Measurements from ENCODE around the gene TENM4.
"Not testable (repeated sequence)": the region's sequence is repeated elsewhere in the genome, so short reads cannot be mapped to it uniquely, and the experiment has no call there.

Gene TENM4

GRCh38 chr11:78828676-78829075 lies 612.2 kb downstream of the TENM4 start:
- DNase-seq: no peak

- DNase-seq: not testable (repeated sequence)
Observed at GRCh38 chr11:78827291-78827690, 613.5 kb downstream of the TENM4 start.

- DNase-seq: peak; percentile 49
Observed at GRCh38 chr11:78825591-78826020, 615.2 kb downstream of the TENM4 start.

GRCh38 chr11:78823588-78823987 lies 617.2 kb downstream of the TENM4 start:
- DNase-seq: no peak

DNA sequence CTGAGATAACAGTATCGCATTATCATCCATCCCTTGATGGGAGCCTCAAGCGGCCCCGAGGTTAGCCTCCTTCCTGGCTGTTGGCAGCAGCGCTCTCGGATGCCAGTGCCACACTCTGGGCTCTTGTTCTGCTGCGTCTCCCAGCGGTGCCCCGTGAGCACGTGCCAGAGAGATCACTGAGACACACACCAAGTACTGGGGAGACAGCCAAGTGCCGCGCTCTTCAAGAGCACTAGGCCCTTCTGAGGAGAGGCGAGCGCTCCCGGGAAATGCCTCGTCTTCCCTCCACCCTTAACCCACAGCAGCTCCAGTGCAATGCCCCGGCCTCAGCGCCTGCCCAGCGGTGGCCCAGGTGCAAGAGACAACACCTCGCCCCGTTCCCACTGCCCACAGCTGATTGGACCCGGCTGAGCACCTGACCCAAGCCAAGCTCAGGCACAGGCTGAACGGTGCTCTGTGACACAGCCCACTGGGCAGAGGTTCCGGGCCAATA lies 617.9 kb downstream of the TENM4 start:
- no peak for DNase-seq

GRCh38 chr11:78821371-78822306 lies 619.2 kb downstream of the TENM4 start:
- DNase-seq: peak; percentile 46

DNA sequence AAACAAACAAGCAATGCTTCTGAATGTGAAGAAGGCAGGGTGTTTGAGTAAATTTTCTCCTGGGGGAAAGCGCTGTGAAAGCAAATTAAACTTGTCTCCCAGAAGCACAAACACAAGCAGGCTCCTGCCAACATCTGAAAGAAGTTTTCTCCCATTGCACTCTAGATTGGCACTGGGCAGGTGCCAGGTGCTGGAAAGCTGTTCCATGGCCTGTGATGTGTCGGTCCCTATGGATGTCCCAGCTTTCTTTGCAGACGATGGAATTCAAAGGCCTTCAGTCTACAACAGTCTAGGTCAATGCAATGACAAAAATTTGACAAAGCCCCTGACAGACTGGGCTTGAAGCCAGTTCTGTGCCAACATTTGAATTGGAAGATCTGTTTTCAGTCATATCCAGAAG lies 620.1 kb downstream of the TENM4 start:
- DNase-seq: no peak

- no peak for DNase-seq
Observed at GRCh38 chr11:78818201-78818600, 622.6 kb downstream of the TENM4 start.

DNA sequence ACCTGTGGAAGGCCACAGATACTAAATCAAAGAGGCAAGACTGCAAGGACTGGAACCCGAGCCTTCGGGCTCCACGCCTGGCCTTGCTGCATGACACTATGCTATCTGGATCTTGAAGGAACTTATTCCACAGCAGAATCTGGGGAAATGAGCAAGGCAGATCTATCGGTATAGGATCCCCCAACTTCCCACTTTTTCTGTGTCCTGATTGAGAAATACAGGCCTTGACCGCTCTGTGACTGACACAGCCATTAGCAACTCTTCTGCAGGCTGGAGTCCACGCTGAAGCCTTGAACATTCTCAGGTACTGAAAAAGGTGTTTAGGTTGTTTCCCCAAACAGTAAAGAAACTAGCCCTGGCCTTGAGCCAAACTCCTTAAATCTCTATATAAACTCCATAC lies 625.0 kb downstream of the TENM4 start:
- no peak for DNase-seq

DNA sequence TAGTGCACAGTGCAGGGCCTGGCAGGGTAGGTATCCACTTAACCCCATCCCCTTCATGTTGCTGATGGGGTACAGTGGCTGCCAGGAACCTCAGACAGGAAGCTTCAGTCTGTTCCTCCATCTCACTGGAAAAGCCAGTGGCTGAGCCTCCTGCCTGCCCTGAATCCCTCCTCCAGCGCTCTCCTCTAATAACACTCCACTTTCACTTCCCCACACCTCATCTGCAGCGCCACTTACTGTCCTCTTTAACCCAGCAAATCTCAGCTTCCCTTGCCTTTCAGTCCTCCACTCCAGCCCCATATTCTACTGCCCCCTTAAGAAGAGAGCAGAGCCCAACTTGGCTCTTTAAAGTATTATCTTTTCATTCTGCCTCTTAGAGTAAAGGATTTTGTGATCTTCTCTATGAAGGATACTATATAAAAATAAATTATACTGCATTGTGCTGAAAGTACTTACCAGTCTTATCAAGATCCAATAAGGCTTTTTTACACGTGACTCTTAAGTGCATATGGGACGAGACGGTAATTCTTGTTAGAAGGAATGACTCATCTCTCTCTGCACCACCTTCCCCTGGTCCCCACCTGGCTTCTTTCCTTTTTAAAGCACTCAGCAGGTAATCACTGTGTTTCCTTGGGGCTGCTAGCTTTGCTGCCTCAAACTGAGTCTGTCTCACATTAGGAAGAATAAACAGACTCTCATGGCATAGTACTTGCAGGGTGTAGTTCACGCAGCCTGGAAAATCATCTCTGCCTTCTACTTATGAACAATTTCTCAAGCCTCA lies 628.1 kb downstream of the TENM4 start:
- no peak for DNase-seq

DNA sequence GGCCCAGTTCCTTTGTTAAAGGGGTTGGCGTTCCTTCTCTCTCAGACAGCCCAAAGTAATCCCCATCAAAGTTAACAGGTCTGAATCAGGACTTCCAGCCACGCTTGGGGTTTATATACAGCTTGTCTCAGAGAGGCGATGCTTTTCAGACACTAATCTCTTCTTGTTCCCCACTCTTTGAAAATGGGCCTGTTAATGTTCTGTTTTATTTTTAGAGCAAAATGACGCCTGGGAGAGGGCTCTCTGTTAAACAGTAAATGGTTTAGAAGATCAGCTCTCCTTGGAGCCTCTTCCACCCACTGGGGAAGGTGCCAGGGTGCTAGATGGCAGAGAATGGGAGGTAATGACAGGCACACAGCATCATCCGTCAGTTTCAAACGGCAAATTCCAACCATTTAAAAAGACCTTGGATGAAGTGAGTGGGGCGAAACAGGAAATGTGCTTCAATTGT lies 630.2 kb downstream of the TENM4 start:
- no peak for DNase-seq

DNA sequence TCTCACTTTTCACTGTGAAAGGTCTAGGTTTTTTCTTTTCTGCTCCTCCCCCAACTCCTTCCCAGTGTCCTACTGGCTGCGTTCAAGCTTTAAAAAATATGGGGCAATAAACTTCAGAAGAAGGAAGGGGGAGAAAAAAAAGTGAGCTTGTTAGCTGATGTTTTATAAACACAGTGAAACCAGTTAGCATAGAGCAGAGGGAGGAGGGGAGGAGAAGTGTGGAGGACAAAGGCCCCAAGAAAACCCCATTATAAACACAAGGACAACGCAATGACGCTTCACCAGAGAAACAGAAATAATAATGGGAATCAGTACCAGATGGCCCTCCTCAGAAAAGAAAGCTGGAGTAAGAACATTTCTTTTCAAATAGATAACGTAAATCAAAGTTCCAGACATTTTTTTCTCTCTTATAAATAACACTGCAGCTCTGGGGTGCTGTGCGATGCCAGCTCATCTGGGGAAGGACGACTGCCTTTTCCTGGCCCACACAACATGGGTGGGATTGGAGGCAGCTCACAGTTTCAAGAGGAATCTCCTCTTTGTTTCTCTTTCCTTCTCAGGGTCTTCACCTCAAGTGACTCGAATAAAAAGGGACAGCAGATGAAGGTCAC lies 630.8 kb downstream of the TENM4 start:
- peak; percentile 78 for DNase-seq

DNA sequence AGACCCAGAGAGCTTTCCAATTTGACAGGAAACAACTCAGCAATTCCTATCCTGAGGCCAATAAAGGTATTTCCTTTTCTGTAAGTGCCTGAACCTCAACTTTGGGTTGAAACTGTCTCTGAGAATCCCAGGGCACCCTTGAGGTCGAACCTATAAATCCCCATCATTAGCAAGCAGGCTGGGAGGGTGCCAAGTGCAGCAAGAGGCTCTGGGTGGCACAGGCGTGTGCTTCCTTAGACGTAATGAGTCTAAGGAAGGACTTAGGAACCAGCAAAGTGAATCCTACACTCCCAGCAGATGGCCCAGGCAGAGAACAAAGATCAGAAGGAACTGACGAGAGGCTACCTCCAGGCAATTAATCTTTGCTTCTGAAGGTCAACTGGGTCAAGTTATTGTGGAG lies 631.9 kb downstream of the TENM4 start:
- DNase-seq: no peak

DNA sequence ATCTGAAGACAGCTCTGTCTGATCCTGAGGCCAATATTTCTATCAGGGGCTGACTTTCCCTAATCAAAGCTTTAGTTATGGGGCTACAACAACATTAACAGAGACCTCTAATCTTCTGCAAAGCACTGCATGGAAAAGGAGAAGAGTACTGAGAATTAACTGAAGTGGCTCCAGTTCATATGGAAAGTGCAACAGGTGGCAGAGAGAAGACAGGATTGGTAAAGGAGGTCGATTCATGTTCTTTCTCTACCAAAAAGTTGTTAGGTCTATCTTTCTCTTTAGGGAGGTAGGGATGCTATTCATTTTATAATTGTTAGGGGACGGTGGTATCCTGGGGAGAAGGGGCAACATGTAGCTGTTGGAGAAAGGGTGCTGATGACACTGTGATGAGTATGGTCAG lies 633.5 kb downstream of the TENM4 start:
- no peak for DNase-seq

DNA sequence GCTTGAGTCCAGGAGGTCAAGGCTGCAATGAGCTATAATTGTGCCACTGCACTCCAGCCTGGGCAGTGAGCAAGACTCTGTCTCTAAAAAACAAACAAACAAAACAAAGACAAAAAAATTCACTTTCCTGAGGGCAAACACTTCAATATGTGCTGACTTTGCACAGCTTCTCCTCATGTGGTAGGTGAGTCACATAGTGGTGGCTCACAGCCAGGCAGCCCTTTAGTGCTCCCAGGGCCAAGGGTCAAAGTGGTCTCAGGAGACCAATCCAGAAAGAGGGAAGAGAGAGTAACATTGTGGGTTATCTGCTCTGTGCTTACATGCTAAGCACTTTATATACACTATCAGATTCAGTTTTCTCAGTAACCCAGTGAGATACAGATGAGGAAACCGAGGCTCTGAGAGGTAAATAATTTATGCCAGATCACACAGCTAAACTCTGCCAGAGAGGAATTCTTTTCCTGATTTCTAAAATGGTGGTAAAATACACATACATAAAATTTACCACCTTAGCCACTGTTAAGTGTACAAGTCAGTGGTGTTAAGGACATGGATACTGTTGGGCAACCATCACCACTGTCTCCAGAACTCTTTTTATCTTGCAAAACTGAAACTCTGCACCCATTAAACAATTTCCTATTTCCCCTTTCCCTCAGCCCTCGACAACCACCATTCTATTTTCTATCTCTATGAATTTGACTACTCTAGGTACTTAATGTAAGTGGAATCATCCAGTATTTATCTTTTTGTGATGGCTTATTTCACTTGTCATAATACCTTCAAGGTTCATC lies 634.4 kb downstream of the TENM4 start:
- DNase-seq: peak; percentile 40

GRCh38 chr11:78804991-78805390 lies 635.8 kb downstream of the TENM4 start:
- no peak for DNase-seq

DNA sequence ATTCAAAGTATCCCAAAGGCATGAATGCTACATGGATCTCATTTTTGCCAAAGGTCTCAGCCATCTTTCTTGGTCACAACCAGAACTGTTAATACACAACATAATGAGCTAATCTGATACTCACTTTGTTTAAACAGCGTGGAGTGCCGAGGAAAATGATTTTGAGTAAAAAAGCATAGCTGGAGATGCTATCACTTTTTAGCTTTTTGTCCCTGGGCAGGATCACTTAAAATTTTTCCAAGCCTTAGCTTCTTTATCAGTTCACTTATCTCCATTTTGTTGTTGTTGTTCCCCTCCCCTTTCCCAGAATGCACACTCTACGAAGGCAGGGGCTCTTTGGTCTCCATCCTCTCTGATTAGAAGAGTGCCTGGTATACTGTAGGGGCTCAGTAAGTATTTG lies 636.8 kb downstream of the TENM4 start:
- DNase-seq: no peak

- peak; percentile 42 for DNase-seq
Observed at GRCh38 chr11:78802058-78802761, 638.6 kb downstream of the TENM4 start.

DNA sequence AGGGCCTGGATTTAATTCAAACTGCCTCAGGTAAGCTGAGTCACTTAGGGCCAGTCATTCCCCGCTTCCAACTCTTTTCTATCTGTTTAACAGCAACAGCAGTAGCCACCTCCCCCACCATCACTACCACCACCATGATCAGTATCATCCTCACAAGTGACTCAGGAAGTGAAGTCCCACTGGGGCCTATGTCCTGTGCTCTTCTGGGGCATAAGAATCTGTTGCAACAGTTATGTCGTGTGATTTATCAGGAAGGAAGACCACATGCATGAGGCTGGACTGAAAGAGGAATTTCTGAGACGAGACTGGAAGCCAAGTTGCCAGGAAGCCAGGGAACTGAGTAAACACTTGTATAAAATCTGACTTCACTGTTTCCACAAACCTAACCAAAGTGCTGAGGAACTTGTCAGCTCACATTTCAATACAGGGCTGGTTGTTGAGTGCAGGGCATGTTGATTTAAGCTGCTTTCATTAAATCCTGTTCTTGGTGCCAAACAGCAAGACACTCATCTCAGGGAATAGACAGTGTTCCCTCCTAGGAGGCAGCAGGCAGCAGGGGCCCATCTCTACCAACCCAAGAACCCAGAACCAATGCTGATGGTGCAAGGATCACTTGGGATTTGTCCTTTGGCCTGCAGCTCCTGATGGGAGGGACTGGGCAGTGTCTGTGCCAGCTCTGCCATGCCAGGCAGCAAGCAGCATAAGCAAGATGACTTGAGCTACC lies 639.5 kb downstream of the TENM4 start:
- peak; percentile 98 for DNase-seq

GRCh38 chr11:78800756-78801155 lies 640.1 kb downstream of the TENM4 start:
- peak; percentile 26 for DNase-seq

GRCh38 chr11:78800096-78800690 lies 640.6 kb downstream of the TENM4 start:
- DNase-seq: no peak

Measured in fibroblast of skin of right biceps (primary cell).